Adrenal gland (tissue), 12 donors: ENCODE measurements around the gene POLG. TPM values are rescaled to one million over a fixed set of nuclear protein-coding genes. Genes with fewer than 3 reads are reported as not detected.
A peak's percentile ranks its signal among the peaks of the same experiment; 100 is the strongest.

Source experiments
- DNase-seq, 7 donors: peaks; one replicate each; pipeline ENCODE4 v3.0.0-alpha.2; 2019 to 2020
- H3K27ac ChIP-seq, 5 donors: fragments of 200-600 bp; sonication (generic) in 4 of 5; 1 replicate in 3 of 5; 2 replicates in 2 of 5; pipeline versions ENCODE4 v1.5.1 to v1.8.0; 2016 to 2020; ENCODE audit warnings: mild to moderate bottlenecking in 1 of 5
- H3K27me3 ChIP-seq: fragments of 200-600 bp; 2 replicates; pipeline ENCODE4 v1.8.0; 2021
- H3K36me3 ChIP-seq, 2 donors: fragments of 200-600 bp; replicated peaks in 1 of 2; 1 replicate in 1 of 2; 2 replicates in 1 of 2; pipeline versions ENCODE4 v1.5.1 to v1.8.0; 2018 to 2022
- H3K4me1 ChIP-seq, 2 donors: fragments of 200-600 bp; replicated peaks in 1 of 2; 1 replicate in 1 of 2; 2 replicates in 1 of 2; pipeline versions ENCODE4 v1.5.1 to v1.8.0; 2018 to 2021
- H3K4me3 ChIP-seq, 4 donors: fragments of 200-600 bp; sonication (generic) in 3 of 4; one replicate each; pipeline ENCODE4 v1.5.1; 2016 to 2018
- H3K9me3 ChIP-seq, 3 donors: fragments of 200-600 bp; sonication (generic) in 1 of 3; replicated peaks in 1 of 3; 1 replicate in 2 of 3; 2 replicates in 1 of 3; pipeline versions ENCODE4 v1.5.1 to v1.8.0; 2016 to 2021
- POLR2A ChIP-seq, 2 donors: fragments of 450-650 bp; IDR thresholded peaks; one replicate each; pipeline ENCODE4 v1.6.1; 2017; ENCODE audit warnings: antibody characterized with exemption in 2 of 2, mild to moderate bottlenecking in 2 of 2, moderate library complexity in 1 of 2
- WGBS, 4 donors: extraction: QIAGEN DNeasy Blood & Tissue Kit in 2 of 4; methylation state at CpG; one replicate each; pipeline versions ENCODE4 v1.1.5 to v1.1.7; 2013 to 2017; 5-methylcytosine and 5-hydroxymethylcytosine counted together
- intact Hi-C, 2 donors: fragments of 100-400 bp; cut with DNase I; formaldehyde crosslinking; loops; one replicate each; pipeline versions ENCODE4 v1.14.1 to v1.15.0; 2022 to 2023
- polyA plus RNA-seq, 3 donors: library from polyadenylated mRNA; stranded (reverse); fragments of 200-250 nt in 2 of 3; fragments of 350-450 nt in 1 of 3; fragmentation: Illumina TruSeq in 1 of 3; extraction: RNeasy Lipid Tissue Mini Kit (QIAGEN cat#74804) in 1 of 3; gene quantifications; one replicate each; pipeline ENCODE4 v1.2.3, GENCODE V29; 2013 to 2014
- total RNA-seq, 9 donors: library from RNA; depleted of rRNA in 4 of 9; stranded (reverse); fragments of >200 nt in 4 of 9; fragments of 120-200 nt in 1 of 9; fragmentation: NEBNext Ultra II Directional in 1 of 9; extraction: Animal tissue kit (Norgen Biotek cat#: 25700) in 1 of 9; gene quantifications; one replicate each; pipeline versions ENCODE4 v1.1.0 to v1.2.4, GENCODE V29; 2013 to 2023
- TF ChIP-seq, protein P1 (sequence below), 6 experiments: fragments of 450-650 bp in 4 of 6; fragments of 200-600 bp in 2 of 6; sonication (generic) in 1 of 6; IDR thresholded peaks; 1 replicate in 5 of 6; 2 replicates in 1 of 6; pipeline versions ENCODE4 v1.5.1 to v1.8.0; 2016 to 2021; ENCODE audit warnings: antibody characterized with exemption in 6 of 6, mild to moderate bottlenecking in 2 of 6, moderate library complexity in 1 of 6
- donor health status: healthy with polysubstance abuse.
- donor health status: Bipolar disorder and iron deficiency.
- donor health status: DM: yes; HTN: yes; CAD: no.
- donor health status: DM: no; HTN: no; CAD: no.
- donor health status: DM: no; HTN: no; CAD: no.
- donor health status: DM: yes; HTN: yes; CAD: no.

Gene POLG
- total and polyA plus RNA-seq, 12 donors: 25.0 to 127 (median 49.8) TPM

DNA sequence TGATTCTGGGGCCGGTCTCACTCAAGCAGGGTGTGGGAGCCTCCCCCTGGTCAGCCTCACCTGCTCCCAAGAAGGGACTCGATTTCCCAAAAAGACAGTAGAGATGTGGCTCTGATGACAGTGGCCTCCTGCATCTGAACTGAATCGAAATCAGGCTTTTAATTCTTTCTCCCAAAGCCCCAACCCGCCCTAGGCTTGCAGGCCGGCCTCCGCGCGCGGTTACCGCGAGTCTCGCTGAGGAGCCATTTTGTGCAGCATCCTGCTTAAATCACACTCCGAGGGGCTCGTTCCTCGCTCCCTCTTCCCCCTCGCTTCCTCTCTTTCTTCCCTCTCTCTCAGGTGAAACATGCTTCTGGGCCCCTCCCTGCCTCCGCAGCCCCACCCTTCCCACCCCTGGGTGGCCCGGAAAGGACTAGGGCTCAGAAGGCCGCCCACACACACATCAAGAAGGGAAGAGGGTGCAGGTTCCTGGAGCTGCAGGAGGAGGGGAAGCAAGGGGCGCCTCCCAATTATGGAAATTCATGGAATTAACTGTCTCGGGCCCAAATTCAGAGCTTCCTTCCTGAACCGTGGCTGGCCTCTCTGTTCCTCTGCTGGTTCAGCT, 30.9 kb upstream of the POLG start:
- WGBS, 4 donors: 15 to 25% (median 17%) methylated on average over 22 of the region's 22 CpGs
- H3K4me3 ChIP-seq: no peak overlapping the region
- TF ChIP-seq POLR2A (IDR thresholded peaks at IDR 0.05): no peak
- TF ChIP-seq, protein P1, sequence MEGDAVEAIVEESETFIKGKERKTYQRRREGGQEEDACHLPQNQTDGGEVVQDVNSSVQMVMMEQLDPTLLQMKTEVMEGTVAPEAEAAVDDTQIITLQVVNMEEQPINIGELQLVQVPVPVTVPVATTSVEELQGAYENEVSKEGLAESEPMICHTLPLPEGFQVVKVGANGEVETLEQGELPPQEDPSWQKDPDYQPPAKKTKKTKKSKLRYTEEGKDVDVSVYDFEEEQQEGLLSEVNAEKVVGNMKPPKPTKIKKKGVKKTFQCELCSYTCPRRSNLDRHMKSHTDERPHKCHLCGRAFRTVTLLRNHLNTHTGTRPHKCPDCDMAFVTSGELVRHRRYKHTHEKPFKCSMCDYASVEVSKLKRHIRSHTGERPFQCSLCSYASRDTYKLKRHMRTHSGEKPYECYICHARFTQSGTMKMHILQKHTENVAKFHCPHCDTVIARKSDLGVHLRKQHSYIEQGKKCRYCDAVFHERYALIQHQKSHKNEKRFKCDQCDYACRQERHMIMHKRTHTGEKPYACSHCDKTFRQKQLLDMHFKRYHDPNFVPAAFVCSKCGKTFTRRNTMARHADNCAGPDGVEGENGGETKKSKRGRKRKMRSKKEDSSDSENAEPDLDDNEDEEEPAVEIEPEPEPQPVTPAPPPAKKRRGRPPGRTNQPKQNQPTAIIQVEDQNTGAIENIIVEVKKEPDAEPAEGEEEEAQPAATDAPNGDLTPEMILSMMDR (IDR thresholded peaks at IDR 0.05): no peak
- H3K36me3 ChIP-seq: no peaks in the 10 kb centered on the region
- DNase-seq: no peak
- no peak overlapping the region for H3K27ac ChIP-seq
- H3K4me1 ChIP-seq: peaks cover 0 to 18% of the 10 kb centered on the region in 2 donors
- intact Hi-C loops: no loop called here
- peaks cover 100% of the 10 kb centered on the region for H3K27me3 ChIP-seq
- H3K9me3 ChIP-seq: no peaks in the 10 kb centered on the region

DNA sequence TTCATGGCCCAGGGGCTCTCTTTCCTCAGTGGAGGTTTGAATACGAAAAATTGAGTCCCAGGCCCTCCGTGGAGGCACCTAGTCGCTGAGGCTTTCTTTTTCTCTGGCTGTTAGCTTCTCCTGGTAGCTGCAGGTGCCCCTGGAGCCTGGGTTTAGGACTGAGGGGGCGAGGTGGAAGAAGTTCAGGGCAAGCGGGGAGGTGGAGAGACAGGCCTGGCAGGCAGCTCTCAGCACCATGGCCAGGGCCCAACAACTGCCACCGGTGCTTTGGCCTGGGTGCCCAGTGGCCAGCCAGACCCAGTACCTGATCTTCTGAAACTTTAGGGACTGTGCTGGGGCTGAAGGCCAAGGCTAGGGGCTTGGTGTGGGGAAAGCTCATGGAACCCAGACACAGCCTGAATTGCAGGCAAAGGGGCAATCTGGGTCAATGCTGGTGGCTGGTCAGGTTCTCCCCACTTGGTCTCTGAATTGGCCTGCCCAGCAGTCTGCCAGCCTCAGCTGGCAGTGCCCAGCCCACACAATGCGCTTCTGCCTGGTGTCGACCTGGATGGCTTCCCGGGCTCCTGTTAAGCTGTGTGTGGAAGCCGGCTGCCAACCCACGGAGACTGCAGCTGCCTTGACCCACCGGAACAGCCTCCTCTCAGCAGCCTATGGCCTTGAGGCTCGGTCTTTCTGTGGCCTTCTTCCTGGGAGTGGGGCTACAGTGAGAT, 30.3 kb upstream of the POLG start:
- H3K36me3 ChIP-seq: no peaks in the 10 kb centered on the region
- TF ChIP-seq, protein P1 (IDR thresholded peaks at IDR 0.05): no peak
- TF ChIP-seq POLR2A (IDR thresholded peaks at IDR 0.05): no peak
- no peaks in the 10 kb centered on the region for H3K9me3 ChIP-seq
- no peak overlapping the region for H3K4me3 ChIP-seq
- peaks cover 0 to 18% of the 10 kb centered on the region in 2 donors for H3K4me1 ChIP-seq
- no peak overlapping the region for H3K27ac ChIP-seq
- H3K27me3 ChIP-seq: peaks cover 100% of the 10 kb centered on the region
- WGBS, 4 donors: 10 to 28% (median 22%) methylated on average over 2 to 13 of the region's 13 CpGs
- no peak for DNase-seq
- intact Hi-C loops: no loop called here

DNA sequence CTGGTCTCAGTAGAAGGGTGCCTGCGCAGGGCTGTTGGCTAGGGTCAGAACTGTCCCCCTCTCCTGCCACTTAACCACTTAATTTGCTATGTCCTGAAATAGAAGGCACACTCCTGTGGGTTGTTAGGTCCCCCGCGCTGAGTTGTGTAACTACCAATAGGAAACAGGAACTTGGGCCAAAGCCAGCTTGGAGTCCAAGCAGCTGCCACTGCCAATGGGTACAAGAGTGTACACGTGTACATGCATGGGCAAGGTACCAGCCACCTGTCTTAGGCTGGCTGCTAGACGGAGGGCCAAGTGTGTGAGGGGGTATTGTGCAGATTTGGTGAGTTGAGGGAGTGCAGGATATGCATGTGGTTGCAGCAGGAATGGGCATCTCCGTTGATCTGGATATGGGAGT, 29.7 kb upstream of the POLG start:
- DNase-seq: peak in 6 of 7 donors; percentile 28 to 62 (median 42)
- peaks cover 0 to 18% of the 10 kb centered on the region in 2 donors for H3K4me1 ChIP-seq
- H3K36me3 ChIP-seq: no peaks in the 10 kb centered on the region
- no peak overlapping the region for H3K27ac ChIP-seq
- H3K4me3 ChIP-seq: no peak overlapping the region
- intact Hi-C loops: no loop called here
- TF ChIP-seq, protein P1 (IDR thresholded peaks at IDR 0.05): no peak
- no peak for TF ChIP-seq POLR2A (IDR thresholded peaks at IDR 0.05)
- peaks cover 100% of the 10 kb centered on the region for H3K27me3 ChIP-seq
- WGBS, 4 donors: 13 to 33% (median 24%) methylated on average over 2 to 6 of the region's 6 CpGs
- H3K9me3 ChIP-seq: no peaks in the 10 kb centered on the region

DNA sequence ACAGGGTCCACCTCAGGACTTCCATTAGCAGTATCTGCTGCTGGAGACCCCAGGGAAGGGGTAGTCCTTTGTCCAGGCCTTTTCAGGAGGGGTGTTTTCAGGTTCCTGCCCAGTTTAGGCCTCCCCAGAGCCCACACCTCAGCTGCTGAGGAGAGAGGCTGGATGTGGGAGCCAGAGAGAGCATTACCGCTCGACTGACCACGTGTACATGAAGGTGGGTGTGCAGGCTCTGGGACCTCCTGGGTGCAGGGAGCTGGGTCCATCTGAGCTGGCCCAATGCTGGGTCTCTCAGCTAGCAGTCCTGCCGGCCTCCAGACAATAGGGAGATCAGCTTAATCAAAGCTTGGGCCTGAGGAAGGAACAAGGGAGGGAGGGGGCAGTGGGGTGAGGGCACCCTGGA, 29.1 kb upstream of the POLG start:
- intact Hi-C loops: no loop called here
- no peak overlapping the region for H3K27ac ChIP-seq
- H3K36me3 ChIP-seq: no peaks in the 10 kb centered on the region
- no peak overlapping the region for H3K4me3 ChIP-seq
- WGBS, 4 donors: 30 to 40% (median 34%) methylated on average over 3 to 4 of the region's 4 CpGs
- H3K4me1 ChIP-seq: peaks cover 4 to 24% of the 10 kb centered on the region in 2 donors
- H3K27me3 ChIP-seq: peaks cover 98% of the 10 kb centered on the region
- DNase-seq: no peak
- TF ChIP-seq POLR2A (IDR thresholded peaks at IDR 0.05): no peak
- TF ChIP-seq, protein P1 (IDR thresholded peaks at IDR 0.05): no peak
- no peaks in the 10 kb centered on the region for H3K9me3 ChIP-seq
